ENCODE measurements around the gene KIAA0040.

The KIAA0040 gene

GRCh38 chr1:175211656-175212055, 19.1 kb upstream of the KIAA0040 start:
- H3K36me3 ChIP-seq (ENCODE audit: insufficient read depth, low read length) = no peaks in the 10 kb centered on the region
- no peak overlapping the region for H3K4me2 ChIP-seq (ENCODE audit: low read depth, low read length, poor library complexity, severe bottlenecking)
- H4K20me1 ChIP-seq (ENCODE audit: insufficient read depth, low read length, poor library complexity, severe bottlenecking) = no peaks in the 10 kb centered on the region
- no peaks in the 10 kb centered on the region for H3K27me3 ChIP-seq (ENCODE audit: insufficient read depth, low read length, poor library complexity, severe bottlenecking)
- no peaks in the 10 kb centered on the region for H3K9me3 ChIP-seq (ENCODE audit: insufficient read depth, low read depth, low read length)
- H3K4me3 ChIP-seq (ENCODE audit: low read length, poor library complexity, severe bottlenecking) = no peak overlapping the region
- TF ChIP-seq EZH2phosphoT487 (IDR thresholded peaks at IDR 0.05; ENCODE audit: borderline replicate concordance) (no peak), CTCF (conservative IDR thresholded peaks at IDR 0.05; ENCODE audit: low read length) (no peak)
- H2AFZ ChIP-seq (ENCODE audit: low read length) = no peak overlapping the region
- H3K9me2 ChIP-seq (replicated peaks; ENCODE audit: low read depth, low read length) = no peaks in the 10 kb centered on the region
- H3F3A ChIP-seq (ENCODE audit: low read depth) = peaks cover 16% of the 10 kb centered on the region
- H3K4me1 ChIP-seq (ENCODE audit: insufficient read depth, low read length, poor library complexity, severe bottlenecking) = peaks cover 61% of the 10 kb centered on the region
- no peaks in the 10 kb centered on the region for H3K79me2 ChIP-seq (ENCODE audit: insufficient read depth, low read length)
- no peak overlapping the region for H3K9ac ChIP-seq (ENCODE audit: low read depth, low read length, poor library complexity, severe bottlenecking)

GRCh38 chr1:175210744-175211143, 18.2 kb upstream of the KIAA0040 start:
- no peaks in the 10 kb centered on the region for H3K9me3 ChIP-seq (ENCODE audit: insufficient read depth, low read depth, low read length)
- H3K9ac ChIP-seq (ENCODE audit: low read depth, low read length, poor library complexity, severe bottlenecking) = no peak overlapping the region
- H3K4me2 ChIP-seq (ENCODE audit: low read depth, low read length, poor library complexity, severe bottlenecking) = peak overlapping the region; percentile 88
- TF ChIP-seq CTCF (conservative IDR thresholded peaks at IDR 0.05; ENCODE audit: low read length) (no peak), EZH2phosphoT487 (IDR thresholded peaks at IDR 0.05; ENCODE audit: borderline replicate concordance) (no peak)
- H3K4me3 ChIP-seq (ENCODE audit: low read length, poor library complexity, severe bottlenecking) = peak overlapping the region; percentile 59
- H3F3A ChIP-seq (ENCODE audit: low read depth) = peaks cover 16% of the 10 kb centered on the region
- H3K9me2 ChIP-seq (replicated peaks; ENCODE audit: low read depth, low read length) = no peaks in the 10 kb centered on the region
- H3K36me3 ChIP-seq (ENCODE audit: insufficient read depth, low read length) = no peaks in the 10 kb centered on the region
- H3K27me3 ChIP-seq (ENCODE audit: insufficient read depth, low read length, poor library complexity, severe bottlenecking) = no peaks in the 10 kb centered on the region
- peaks cover 59% of the 10 kb centered on the region for H3K4me1 ChIP-seq (ENCODE audit: insufficient read depth, low read length, poor library complexity, severe bottlenecking)
- H3K79me2 ChIP-seq (ENCODE audit: insufficient read depth, low read length) = no peaks in the 10 kb centered on the region
- no peak overlapping the region for H2AFZ ChIP-seq (ENCODE audit: low read length)
- H4K20me1 ChIP-seq (ENCODE audit: insufficient read depth, low read length, poor library complexity, severe bottlenecking) = no peaks in the 10 kb centered on the region

GRCh38 chr1:175209493-175209921, 16.9 kb upstream of the KIAA0040 start:
- no peak for TF ChIP-seq EZH2phosphoT487 (IDR thresholded peaks at IDR 0.05; ENCODE audit: borderline replicate concordance)
- TF ChIP-seq CTCF (conservative IDR thresholded peaks at IDR 0.05; ENCODE audit: low read length) = no peak
- Histone ChIP-seq H3K9me3 (ENCODE audit: insufficient read depth, low read depth, low read length) (no peaks in the 10 kb centered on the region), H3K4me3 (ENCODE audit: low read length, poor library complexity, severe bottlenecking) (peak overlapping the region; percentile 59), H3K4me1 (ENCODE audit: insufficient read depth, low read length, poor library complexity, severe bottlenecking) (peaks cover 59% of the 10 kb centered on the region), H4K20me1 (ENCODE audit: insufficient read depth, low read length, poor library complexity, severe bottlenecking) (no peaks in the 10 kb centered on the region), H3K79me2 (ENCODE audit: insufficient read depth, low read length) (no peaks in the 10 kb centered on the region), H3K9ac (ENCODE audit: low read depth, low read length, poor library complexity, severe bottlenecking) (peak overlapping the region; percentile 70), H3K9me2 (replicated peaks; ENCODE audit: low read depth, low read length) (no peaks in the 10 kb centered on the region), H3K4me2 (ENCODE audit: low read depth, low read length, poor library complexity, severe bottlenecking) (peak overlapping the region; percentile 88), H3K27me3 (ENCODE audit: insufficient read depth, low read length, poor library complexity, severe bottlenecking) (no peaks in the 10 kb centered on the region), H2AFZ (ENCODE audit: low read length) (no peak overlapping the region), H3F3A (ENCODE audit: low read depth) (peaks cover 16% of the 10 kb centered on the region), H3K36me3 (ENCODE audit: insufficient read depth, low read length) (no peaks in the 10 kb centered on the region)
